Cerebellar cortex (tissue), 1 donor: ENCODE measurements around the gene SGIP1.

Source experiments
- DNase-seq: peaks from one replicate; pipeline ENCODE4 v3.0.0-alpha.2; 2015; ENCODE audit warnings: low spot score

The SGIP1 gene

DNA sequence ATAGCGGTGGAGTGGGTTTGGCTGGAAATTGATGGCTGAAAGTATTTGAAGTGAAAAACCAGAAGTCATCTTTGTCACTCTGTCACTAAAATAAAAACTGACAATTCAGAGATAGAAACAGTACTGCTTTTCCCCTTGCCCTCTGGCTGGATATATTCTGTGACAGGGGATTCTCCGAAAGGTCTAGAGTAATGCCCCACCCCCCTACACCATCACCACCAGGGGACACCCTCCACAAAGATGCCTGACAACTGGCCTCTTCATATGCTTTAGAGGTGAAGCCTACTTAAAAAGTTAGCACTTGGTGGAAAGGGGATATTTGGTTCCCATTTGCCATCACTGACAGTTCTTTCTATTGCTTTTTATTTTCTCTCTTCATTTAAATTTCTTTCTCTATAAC is 73.5 kb downstream of the SGIP1 start:
- DNase-seq: no peak

DNA sequence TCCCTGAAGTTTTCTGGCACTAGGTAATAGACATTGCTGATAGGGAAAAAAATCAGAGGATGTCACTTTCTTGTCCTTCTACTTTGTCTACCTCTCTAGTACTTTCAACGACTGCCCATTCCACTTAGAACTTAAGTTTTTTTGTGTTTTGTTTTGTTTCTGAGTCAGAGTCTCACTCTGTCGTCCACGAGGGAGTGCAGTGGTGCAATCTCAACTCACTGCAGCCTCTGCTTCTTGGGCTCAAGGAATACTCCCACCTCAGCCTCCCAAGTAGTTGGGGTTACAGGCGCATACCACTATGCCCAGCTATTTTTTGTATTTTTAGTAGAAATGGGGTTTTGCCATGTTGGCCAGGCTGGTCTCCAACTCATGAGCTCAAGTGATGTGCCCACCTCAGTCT is 79.2 kb downstream of the SGIP1 start:
- no peak for DNase-seq

DNA sequence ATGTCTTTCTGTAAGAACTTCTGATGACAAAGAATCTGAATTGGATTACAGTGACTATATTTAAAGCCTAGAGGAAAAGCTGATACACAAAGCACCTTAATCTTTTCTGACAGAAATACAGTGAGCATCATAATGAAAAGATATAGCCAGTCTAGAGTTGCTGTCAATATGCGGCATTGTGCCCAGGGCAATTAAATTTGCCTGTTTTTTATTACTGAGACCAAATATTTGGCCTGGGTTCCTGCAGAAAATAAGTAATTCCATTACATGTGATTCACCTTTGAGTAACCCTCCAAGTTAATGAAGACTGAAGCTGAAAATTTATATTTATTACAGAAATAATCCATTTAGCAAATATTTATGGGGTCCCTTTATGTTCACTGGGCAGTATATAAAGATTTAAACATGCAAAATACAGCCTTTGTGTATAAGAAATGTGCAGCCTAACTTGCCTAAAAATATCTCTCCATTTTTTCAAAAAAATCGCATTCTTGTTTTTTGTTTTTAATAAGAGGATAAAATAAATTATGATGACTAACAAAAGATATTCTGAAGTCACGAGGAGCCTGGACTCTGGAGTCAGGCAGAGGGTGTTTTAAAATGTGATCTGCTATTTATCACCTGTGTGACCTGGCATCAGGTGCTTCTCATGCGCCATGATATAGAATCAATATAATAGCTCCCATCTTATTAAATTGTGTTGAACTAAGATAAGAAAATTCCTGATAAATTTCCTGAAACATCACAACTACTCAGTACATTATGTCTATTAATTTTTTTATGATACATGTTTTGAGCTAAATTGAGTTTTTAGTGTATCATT is 83.6 kb downstream of the SGIP1 start:
- no peak for DNase-seq

GRCh38 chr1:66618390-66618789 is 84.4 kb downstream of the SGIP1 start:
- DNase-seq: no peak

DNA sequence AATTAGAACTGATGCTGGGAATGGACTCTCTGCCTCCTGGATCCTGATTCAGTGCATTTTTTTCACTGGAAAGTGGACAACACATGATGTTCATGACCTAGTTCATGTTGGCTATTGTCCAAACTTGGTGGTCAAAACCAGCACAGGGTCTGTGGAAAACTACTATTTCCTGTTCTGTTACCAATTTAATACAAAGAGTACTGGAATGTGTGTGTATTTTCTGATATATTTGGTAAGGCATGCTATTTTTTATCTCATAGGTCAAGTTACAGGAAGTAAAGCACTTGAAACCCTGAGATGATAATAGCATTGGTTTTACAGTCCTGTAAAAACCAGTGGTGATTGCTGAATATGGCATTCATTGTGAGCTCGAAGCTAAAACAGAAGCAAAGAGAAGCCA is 89.9 kb downstream of the SGIP1 start:
- DNase-seq: no peak

- no peak for DNase-seq
Observed at GRCh38 chr1:66624412-66625060, 90.6 kb downstream of the SGIP1 start.

GRCh38 chr1:66626261-66626660 is 92.3 kb downstream of the SGIP1 start:
- DNase-seq: no peak

DNA sequence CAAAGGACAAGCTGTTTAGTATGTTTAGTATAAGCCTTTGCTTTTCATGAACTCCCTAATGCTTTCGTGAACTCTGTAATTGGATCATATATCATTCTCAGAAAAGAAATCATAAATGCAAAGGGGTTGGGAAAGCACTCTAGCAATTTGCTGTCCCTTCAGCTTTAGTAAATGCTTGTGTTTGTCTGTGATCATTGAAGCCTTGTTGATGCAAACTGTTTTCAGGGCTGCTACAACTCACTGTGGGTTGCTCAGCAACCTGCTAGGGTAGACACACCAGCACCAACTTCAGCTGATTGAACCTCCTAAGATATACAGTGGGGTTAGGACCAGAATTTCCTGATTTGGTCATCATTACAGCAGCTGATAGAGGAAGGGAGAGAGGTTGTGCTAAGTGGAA is 95.0 kb downstream of the SGIP1 start:
- no peak for DNase-seq

GRCh38 chr1:66633159-66633558 is 99.2 kb downstream of the SGIP1 start:
- no peak for DNase-seq

GRCh38 chr1:66637146-66637545 is 103.2 kb downstream of the SGIP1 start:
- no peak for DNase-seq

GRCh38 chr1:66641891-66642473 is 108.0 kb downstream of the SGIP1 start:
- DNase-seq: no peak

- no peak for DNase-seq
Observed at GRCh38 chr1:66642992-66643391, 109.0 kb downstream of the SGIP1 start.

DNA sequence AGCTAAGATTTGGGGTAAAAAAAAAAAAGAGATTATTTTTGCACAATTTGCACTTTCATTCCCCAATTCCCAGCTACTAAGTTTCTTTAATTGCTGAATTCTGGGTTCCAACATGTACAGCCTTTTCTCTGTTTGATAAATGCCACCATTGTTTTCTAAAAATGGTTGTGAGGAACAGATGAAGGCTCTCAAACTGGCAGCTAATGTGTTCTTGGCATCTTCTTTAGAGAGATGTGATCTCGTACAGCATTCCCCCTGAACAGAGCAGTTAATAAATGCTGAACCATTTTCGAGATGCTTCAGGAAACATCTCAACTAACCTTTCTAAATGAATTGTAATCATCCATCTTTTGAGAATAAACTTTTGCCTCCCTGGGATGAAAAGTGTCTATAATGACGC is 110.4 kb downstream of the SGIP1 start:
- DNase-seq: no peak

DNA sequence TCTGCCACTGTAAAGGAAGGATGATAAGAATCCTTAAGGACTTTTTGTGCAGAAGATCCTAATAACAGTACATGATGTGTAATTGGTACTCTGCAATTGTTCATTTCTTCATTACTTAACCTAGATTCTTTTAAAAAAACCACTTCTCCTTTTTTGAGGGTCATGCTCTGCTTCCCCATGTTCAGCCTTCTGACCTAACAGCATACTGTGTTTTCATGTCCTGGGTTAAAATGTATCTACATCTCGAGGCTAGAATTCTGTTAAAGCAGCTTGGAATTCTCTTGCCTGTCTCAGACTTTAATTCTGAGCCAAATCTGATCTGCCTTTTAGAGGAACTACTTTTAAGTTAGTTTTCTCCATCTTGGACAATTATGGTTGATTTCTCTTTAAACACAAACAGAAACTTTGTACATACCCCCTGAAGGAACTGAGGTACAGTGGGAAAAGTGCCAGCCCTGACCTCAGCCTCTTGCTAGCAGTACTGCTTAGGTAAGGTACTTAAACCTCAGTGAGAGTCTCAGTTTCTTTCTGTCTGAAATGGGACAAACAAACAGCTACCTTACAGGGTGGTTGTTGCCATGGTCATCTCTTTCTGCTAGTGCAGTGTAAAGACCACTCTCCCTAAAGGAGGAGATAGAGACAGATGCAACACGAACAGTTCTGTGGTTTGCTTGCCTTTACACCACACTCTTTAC is 115.1 kb downstream of the SGIP1 start:
- DNase-seq: no peak

DNA sequence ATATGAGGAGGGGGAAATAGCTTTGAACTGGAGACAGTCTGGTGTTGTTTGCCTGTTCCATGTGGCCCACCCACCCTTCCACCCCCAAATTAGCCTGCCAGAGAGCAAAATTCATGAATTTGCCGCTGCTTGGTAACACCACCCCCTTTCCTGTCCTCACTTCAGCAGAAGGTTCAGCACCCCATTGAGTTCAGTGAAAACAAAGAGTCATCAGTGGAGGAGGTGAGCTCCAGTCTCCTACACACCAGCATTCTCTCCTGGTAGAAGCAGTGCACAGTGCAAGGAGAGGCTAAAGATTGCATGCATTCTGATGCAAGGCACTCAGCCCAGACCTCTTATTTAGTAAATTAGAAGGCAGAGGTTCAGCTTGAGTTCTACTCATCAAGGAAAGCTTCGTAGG is 118.6 kb downstream of the SGIP1 start:
- DNase-seq: no peak

DNA sequence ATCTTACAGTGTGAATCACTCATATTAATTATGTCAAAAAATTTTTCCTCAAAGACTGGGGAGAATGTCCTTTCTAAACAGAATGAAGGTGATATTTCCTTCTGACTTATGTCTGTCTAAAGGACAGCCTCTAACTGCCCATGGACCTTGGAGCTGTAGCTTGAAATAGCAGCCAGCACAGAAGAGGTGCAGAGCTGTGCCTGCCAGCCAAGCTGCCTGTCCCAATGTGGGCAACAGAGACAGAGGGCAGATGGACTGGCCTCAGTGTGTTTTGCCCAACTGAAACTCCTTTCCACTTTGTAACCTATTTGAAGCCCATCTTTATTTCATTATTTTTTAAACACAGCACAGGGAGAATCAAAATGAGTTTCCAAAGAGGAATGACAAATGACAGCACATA is 120.7 kb downstream of the SGIP1 start:
- peak; percentile 11 for DNase-seq

- no peak for DNase-seq
Observed at GRCh38 chr1:66671455-66671854, 137.5 kb downstream of the SGIP1 start.

GRCh38 chr1:66676613-66677298 is 142.8 kb downstream of the SGIP1 start:
- no peak for DNase-seq

DNA sequence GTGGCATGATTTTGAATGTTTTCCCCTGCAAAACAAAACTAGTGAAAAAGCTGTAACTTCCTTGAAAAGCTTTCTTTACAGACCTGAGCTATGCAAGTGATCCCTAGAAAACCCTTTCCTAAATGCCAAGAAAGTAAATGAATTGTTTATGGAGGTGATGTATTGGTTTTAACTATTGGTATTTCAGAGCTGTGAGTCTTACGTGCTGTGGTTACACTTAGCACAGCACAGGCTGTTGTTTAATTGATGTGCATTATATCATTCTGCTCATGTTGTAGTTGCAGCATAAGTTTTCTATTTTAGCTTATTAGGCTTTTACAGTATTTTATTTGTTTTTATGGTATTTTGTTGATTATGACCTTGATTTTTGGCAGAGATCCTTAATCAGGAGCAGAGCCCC is 144.2 kb downstream of the SGIP1 start:
- DNase-seq: no peak

DNA sequence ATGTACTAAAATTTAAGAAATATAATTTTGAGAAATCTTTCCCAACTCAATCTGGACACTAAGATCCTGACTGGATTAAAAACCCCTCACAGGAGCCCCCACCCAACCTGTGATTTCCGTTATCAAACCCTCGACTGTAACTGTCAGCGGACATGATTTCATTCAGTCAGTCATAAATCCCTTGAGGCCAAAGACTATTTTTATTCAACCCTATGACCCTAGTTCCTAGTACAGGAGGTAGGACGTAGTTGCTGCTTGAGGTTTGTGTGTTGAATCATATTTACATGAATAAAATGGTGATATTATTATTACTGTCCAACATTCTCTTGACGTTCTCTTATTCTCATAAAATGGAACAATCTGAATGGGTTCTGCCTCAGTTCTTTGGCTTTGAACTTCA is 145.2 kb downstream of the SGIP1 start:
- no peak for DNase-seq

GRCh38 chr1:66681686-66682085 is 147.7 kb downstream of the SGIP1 start:
- DNase-seq: no peak

DNA sequence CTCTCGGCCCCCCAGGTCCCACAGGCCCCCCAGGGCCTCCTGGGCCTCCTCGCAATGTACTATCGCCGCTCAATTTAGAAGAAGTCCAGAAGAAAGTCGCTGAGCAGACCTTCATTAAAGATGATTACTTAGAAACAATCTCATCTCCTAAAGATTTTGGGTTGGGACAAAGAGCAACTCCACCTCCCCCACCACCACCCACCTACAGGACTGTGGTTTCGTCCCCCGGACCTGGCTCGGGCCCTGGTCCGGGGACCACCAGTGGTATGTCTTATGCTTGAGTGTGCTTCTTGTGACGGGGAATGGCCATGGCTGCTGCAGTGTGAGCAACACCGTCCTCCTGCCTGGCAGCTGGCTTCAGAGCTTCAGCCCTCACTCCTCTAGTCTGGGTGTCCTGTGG is 148.2 kb downstream of the SGIP1 start:
- no peak for DNase-seq
